Colon (tissue), 2 donors: ENCODE measurements around the gene PVALB.
"Not testable (repeated sequence)": the region's sequence is repeated elsewhere in the genome, so short reads cannot be mapped to it uniquely, and the experiment has no call there.

ENCODE experiments used
- FAIRE-seq: peaks from 2 replicates; lab custom pipeline; 2012; peaks lifted over from hg19 to GRCh38; lab: Jason Lieb, UNC
- donor health status: control.
- donor health status: control.

Gene PVALB

GRCh38 chr22:36756746-36757655 is 59.8 kb downstream of the PVALB start:
- no peak for FAIRE-seq

- FAIRE-seq = no peak
Measured at GRCh38 chr22:36756031-36756430, 60.8 kb downstream of the PVALB start.

- FAIRE-seq = no peak
Measured at GRCh38 chr22:36755316-36755715, 61.5 kb downstream of the PVALB start.

- FAIRE-seq = not testable (repeated sequence)
Measured at GRCh38 chr22:36754881-36755280, 62.0 kb downstream of the PVALB start.

GRCh38 chr22:36753916-36754315 is 62.9 kb downstream of the PVALB start:
- FAIRE-seq = no peak

GRCh38 chr22:36753120-36753802 is 63.6 kb downstream of the PVALB start:
- no peak for FAIRE-seq
